Left cardiac atrium (tissue), 4 donors: ENCODE measurements around the gene ADAMTS13. TPM values are rescaled to one million over a fixed set of nuclear protein-coding genes. Genes with fewer than 3 reads are reported as not detected.
"Not testable (repeated sequence)": the region's sequence is repeated elsewhere in the genome, so short reads cannot be mapped to it uniquely, and the experiment has no call there.

Source experiments
- ATAC-seq, 2 donors: fragments of 200-7000 bp; cut with Tn5 transposase; one replicate each; pipeline ENCODE4 v1.9.1; 2020; ENCODE audit warnings: mild to moderate bottlenecking in 2 of 2, moderate library complexity in 2 of 2
- DNase-seq: peaks from one replicate; pipeline ENCODE4 v3.0.0-alpha.2; 2020
- intact Hi-C, 2 donors: fragments of 100-400 bp; cut with DNase I; formaldehyde crosslinking; loops; one replicate each; pipeline versions ENCODE4 v1.14.1 to v1.15.1; 2022 to 2023
- total RNA-seq, 2 donors: library from RNA; stranded (reverse); fragmentation: NEBNext Ultra II Directional; extraction: Animal tissue kit (Norgen Biotek cat#: 25700); gene quantifications; one replicate each; pipeline ENCODE4 v1.2.1, GENCODE V29; 2021
- donor health status: DM: no; HTN: yes; CAD: no.
- donor health status: DM: no; HTN: yes; CAD: no; lungs with severe emphysema.
- donor health status: DM: yes; HTN: yes; CAD: no.
- donor health status: Dilated cardiomyopathy.

The ADAMTS13 gene
- total RNA-seq, 2 donors from 2014 or later: 2.0 to 2.3 TPM

DNA sequence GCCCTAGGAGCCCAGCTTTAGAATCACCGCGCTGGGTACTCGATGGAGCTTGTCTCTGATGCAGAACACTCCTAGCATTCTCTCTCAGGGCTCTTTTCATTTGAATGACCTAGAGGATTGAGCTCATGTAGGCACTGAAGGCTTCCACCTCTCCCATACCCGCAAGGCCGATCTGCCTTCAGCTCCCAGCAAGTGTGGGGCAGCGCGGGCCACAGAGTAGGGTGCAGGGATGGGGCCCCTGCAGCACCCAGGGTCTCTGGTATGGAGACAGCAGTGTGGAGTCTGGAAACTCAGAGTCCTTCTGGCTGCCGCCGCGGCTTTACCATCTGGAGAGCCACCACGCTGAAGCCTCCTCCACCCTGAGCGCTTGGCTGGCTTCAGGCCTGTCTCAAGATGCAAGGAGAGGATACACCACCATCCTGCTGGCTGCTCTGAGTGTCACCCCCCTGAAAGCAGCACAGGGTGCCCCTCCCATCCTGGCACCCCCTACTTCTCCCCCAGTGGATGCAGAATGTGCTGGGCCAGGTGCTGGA, 33.1 kb upstream of the ADAMTS13 start:
- intact Hi-C loops: no loop called here
- ATAC-seq (no peak), DNase-seq (no peak)

DNA sequence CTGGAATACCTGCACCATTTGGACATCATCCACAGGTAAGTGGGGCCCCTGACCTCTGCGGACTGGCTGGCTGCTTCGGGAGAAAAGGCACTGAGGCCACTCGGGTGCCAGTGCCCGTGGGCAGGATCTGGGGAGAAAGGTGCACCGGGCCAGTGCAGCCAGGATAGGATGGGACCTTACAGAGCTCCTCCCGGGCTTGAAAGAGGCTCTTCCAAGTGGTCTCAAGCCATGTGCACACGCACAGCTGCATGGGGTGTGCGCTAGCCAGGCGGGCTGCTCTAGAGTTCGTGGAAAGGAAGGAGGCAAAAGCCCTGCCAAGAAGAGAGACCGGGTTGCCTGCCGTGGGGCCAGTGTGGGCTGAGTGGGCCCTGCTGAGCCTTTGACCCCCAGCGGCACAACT, 32.6 kb upstream of the ADAMTS13 start:
- no peak for ATAC-seq
- intact Hi-C loops: no loop called here
- no peak for DNase-seq

DNA sequence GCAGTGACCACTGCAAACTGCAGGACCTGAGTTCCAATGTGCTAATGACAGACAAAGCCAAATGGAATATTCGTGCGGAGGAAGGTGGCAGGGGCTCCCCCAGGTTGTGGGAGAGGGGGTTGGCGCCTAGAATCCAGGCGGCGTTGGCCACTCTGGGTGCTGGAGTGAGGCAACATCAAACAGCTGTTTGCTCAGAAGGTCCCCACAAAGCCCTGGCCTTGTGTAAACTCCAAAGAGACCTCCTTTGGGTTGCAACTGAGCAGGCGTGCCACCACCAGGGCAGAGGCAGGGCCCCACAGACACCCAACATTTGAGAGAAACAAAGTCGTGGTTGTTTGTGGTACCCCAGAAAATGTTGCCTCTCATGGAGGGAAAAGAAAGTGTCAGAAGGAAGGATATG, 31.5 kb upstream of the ADAMTS13 start:
- DNase-seq (no peak), ATAC-seq (no peak)
- intact Hi-C loops: no loop called here

DNA sequence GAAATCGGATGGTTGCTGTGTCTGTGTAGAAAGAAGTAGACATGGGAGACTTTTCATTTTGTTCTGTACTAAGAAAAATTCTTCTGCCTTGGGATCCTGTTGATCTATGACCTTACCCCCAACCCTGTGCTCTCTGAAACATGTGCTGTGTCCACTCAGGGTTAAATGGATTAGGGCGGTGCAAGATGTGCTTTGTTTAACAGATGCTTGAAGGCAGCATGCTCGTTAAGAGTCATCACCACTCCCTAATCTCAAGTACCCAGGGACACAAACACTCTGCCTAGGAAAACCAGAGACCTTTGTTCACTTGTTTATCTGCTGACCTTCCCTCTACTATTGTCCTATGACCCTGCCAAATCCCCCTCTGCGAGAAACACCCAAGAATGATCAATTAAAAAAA, 30.7 kb upstream of the ADAMTS13 start:
- intact Hi-C loops, ATAC-seq, DNase-seq: not testable (repeated sequence)

DNA sequence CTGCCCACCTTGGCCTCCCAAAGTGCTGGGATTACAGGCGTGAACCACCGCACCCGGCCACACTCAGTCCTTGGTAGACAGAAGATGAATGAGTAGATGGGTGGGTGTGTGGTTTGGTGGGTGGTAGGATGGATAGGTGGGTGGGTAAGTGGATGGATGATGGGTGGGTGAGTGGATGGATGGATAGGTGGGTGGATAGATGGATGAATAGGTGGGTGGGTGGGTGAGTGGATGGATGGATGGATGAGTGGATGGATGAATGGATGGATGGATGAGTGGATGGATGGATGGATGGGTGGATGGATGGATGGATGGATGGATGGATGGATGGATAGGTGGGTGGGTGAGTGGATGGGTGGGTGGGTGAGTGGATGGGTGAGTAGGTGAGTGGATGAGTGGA, 29.9 kb upstream of the ADAMTS13 start:
- DNase-seq, intact Hi-C loops, ATAC-seq: not testable (repeated sequence)

DNA sequence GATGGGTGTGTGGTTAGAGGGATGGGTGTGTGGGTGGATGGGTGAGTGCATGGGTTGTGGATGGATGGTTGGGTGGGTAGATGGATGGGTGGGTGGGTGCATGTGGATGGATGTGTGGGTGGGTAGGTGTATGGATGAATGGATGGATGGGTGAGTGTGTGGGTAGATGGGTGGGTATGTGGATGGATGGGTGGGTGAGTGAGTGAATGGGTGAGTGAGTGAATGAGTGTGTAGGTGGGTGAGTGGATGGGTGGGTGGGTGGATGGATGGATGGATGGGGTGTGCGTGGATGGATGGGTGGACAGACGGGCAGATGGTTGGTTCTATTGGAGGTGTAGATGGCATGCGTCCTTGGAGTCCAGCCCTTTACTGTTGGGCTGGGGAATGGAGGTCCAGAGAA, 28.8 kb upstream of the ADAMTS13 start:
- DNase-seq: no peak
- no peak for ATAC-seq
- intact Hi-C loops: no loop called here

DNA sequence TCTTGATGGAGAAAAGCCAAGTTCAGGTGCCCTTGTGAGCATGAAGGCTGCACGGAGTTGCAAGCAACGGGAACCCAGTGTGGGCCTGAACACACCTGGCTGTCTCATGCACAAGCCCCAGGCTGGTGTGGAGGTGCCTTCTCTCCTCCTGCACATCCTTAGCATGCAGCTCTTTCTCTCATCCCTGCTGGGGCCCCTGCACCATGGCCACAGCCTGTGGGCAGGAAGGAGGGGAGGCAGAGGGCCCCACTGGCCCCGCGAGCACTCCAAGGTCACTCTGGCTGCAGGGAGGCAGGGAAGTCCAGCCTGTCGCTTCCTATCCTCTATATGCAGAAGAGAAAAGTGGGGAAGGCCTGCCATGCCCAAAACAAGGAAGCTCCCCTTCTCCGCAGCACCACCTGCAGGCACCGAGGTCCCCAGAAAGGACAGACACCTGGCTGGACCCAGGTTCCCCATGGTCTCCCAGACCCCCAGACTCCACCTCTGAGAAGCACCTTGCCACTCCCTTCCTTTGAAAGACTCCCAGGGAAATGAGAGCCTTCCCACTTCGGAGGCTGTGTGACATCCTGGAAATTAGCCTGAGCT, 27.4 kb upstream of the ADAMTS13 start:
- no peak for DNase-seq
- intact Hi-C loops: no loop called here
- ATAC-seq: no peak

DNA sequence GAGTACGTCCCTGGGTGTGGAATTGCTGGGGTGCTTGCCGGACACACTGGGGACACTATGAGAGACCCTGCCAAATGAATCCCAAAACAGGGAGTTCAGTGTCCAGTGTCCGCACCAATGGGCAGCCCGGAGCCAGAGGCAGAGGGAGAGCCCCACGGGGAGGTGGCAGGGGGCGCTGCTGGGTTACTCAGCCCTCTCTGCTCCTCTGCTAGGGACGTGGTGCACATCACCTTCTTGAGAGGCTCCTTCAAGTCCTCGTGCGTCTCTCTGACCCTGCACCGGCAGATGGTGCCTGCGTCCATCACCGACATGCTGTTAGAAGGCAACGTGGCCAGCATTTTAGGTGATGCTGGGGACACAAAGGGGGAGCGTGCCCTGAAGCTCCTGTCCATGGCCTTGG, 25.2 kb upstream of the ADAMTS13 start:
- ATAC-seq (peak; percentile 8 to 17), DNase-seq (no peak)
- intact Hi-C loops: no loop called here

DNA sequence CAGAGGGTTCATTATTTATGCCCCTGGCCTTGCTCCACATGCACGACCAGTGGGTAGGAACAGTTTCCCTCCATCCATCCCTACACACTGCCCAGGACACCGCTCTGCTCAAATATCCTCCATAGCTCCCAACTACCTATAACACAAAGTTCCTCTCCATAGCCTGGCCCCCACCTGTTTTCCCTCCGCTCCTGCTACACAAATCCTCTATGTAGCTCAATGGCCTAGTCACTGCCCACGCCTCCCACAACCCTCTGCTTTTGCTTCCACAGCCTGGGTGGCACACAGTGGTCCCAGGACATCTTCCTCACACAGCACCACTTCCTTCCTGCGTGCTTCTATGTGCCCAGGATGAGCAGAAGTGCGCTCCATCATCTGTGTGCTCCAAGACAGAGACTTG, 24.8 kb upstream of the ADAMTS13 start:
- intact Hi-C loops: no loop called here
- no peak for ATAC-seq
- DNase-seq: no peak

DNA sequence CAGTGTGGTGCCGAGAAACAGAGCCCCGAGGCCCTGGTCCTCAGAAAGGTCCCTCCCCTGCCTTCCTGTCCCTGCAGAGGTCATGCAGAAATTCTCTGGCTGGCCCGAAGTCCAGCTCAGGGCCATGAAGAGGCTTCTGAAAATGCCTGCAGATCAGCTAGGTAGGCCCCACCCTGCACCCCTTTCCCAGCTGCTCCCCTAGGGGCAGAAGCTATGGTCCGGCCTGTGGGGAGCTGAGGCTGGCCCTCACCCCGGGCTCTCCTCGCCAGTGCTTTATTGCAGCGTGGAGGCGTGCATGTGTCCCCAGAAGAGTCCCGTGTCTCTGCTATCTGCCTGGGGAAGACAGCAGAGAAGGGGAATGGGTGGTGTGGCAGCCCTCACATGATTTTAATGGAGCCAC, 24.3 kb upstream of the ADAMTS13 start:
- intact Hi-C loops: no loop called here
- no peak for DNase-seq
- no peak for ATAC-seq

DNA sequence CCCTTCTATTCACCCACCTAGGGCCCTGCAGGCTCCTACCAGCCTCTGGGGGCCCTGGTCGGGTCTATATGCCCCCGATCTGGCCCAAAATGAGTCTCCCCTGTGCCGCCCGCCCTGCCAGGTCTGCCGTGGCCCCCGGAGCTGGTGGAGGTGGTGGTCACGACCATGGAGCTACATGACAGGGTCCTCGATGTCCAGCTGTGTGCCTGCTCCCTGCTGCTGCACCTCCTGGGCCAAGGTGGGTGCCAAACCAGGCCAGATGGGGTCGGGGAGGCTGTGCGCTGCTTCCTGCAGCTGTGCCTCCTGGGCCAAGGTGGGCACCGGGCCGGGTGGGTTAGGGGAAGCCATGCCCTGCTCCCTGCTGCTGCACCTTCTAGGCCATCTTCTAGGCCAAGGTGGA, 21.9 kb upstream of the ADAMTS13 start:
- intact Hi-C loops: no loop called here

DNA sequence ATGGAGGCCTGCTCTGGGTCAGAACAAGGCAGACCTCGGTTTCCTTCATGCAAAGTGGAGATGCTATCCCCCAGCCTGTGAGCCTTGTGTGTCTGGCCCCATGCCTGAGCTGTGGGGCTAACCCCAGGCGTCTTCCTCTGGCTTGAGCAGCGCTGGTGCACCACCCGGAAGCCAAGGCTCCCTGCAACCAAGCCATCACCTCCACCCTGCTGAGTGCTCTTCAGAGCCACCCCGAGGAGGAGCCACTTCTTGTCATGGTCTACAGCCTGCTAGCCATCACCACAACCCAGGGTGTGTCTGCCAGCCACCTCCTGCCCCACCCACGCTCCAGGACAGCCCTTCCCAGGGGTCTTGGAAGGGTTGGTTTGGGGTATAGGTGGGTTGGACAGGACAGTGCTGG, 20.6 kb upstream of the ADAMTS13 start:
- ATAC-seq (no peak), DNase-seq (no peak)
- intact Hi-C loops: no loop called here

More for the DNA sequence above, 21.9 kb upstream of the ADAMTS13 start:
- ATAC-seq: no peak
- no peak for DNase-seq

DNA sequence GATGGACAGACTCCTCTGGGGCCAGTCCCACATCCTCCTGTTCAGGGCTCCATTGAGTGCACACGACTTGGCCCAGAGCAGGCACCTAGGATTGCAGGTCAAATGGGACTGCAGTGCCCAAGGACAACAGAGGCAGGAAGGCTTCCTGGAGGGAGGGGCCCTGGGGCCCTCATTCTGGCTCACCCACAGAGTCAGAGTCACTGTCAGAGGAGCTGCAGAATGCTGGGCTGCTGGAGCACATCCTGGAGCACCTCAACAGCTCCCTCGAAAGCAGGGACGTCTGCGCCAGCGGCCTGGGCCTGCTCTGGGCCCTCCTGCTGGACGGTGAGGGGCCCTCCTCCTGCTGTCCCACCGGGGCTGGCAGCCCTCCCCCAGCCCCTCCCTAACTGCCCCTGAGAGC, 19.5 kb upstream of the ADAMTS13 start:
- DNase-seq: no peak
- ATAC-seq: no peak
- intact Hi-C loops: no loop called here

DNA sequence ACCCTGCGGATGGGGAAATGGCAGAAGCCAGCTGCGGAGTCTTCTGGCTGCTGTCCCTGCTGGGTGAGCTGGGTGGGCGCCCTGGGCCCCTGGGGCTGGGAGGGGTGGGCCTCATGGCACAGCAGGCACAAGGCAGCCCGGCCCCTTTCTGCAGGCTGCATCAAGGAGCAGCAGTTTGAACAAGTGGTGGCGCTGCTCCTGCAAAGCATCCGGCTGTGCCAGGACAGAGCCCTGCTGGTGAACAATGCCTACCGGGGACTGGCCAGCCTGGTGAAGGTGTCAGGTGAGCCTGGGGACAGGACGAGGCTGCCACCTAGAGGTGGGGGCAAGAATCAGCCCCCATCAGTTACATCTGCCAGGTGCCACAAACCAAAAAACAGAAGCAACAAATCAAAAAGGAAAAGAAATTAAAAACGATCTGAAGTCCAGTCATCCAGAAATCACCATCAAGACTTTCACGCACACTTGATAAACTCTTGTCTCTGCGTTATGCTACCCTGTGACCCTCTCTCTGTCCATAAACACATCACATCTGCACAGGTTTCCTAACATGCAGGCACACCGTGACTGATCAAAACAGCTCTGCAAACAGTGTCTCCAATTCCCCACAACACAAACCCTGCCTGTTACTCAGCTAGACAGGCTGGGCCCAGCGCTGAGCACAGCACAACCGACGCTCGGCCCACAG, 18.3 kb upstream of the ADAMTS13 start:
- DNase-seq (no peak), ATAC-seq (no peak)
- intact Hi-C loops: no loop called here

DNA sequence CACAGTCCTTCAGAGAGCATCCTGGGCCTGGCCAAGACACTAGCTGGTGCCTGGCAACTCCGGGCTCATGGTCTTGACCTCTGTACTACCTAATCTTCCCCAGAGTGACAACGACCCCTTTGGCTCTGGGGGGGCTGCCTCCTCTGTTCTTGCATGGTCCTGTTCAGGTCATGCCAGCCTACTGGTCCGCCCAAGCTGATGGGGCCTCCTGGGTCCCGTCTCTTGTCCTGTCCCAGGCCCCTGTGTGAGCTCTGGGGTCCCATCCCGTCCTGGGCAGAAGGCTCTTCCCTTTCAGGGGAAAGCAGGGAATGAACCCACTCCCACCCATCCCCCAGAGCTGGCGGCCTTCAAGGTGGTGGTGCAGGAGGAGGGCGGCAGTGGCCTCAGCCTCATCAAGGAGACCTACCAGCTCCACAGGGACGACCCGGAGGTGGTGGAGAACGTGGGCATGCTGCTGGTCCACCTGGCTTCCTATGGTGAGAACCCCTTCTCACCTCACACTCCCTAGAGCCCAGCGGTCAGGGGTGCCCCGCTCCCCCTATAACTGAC, 17.6 kb upstream of the ADAMTS13 start:
- DNase-seq (no peak), ATAC-seq (no peak)
- intact Hi-C loops: loop anchor here in 1 of 2 donors (5.0 kb wide), 1 partner anchor 83 kb away; no protein-coding TSS in a partner anchor

DNA sequence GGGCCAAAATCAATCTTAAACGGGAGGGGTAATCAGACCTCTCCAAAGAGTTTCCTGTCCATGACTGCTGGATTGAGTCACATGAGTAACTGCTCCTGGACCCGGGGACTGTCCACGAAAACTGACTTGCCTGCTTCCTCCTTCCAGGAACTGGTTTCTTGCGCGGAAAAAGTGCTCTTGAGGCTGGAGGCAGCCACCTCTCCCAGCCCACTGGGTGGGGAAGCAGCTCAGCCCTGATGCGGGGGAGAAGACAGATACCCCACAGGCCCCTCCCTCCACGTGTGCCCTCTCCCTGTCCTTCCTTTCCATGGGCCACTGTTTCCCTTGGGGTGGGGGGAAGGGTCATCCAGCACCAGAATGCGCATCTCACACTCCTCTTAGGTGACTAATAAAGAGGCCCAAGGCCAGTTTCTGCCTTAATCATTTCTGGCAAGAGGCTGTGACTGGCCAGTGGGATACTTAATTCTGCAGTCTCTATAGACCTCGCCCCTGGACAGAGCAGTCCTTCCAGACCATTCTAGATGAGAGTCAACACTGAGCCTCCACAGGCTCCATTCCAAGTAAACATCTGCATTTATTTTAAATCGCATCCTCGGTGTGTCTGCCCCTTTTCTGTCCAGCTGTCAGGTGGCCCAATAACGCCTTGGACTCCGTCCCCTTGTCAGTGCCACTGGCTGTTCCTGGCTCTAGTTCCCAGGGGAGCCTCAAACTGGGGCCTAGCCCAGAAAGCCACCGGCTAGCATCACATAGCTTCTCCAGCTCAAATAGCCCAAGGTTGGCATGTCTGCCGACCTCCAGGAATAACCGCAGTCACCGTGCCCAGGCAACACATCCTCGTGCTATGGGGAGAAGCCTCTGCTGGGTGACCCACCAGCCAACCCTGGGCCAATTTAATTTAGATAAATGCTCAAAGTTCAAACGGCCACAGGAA, 16.4 kb upstream of the ADAMTS13 start:
- DNase-seq (peak; percentile 52), ATAC-seq (peak; percentile 15 to 28)
- intact Hi-C loops: loop anchor here (1.0 to 5.0 kb wide), 2 partner anchors 81 to 82 kb away; no protein-coding TSS in a partner anchor

DNA sequence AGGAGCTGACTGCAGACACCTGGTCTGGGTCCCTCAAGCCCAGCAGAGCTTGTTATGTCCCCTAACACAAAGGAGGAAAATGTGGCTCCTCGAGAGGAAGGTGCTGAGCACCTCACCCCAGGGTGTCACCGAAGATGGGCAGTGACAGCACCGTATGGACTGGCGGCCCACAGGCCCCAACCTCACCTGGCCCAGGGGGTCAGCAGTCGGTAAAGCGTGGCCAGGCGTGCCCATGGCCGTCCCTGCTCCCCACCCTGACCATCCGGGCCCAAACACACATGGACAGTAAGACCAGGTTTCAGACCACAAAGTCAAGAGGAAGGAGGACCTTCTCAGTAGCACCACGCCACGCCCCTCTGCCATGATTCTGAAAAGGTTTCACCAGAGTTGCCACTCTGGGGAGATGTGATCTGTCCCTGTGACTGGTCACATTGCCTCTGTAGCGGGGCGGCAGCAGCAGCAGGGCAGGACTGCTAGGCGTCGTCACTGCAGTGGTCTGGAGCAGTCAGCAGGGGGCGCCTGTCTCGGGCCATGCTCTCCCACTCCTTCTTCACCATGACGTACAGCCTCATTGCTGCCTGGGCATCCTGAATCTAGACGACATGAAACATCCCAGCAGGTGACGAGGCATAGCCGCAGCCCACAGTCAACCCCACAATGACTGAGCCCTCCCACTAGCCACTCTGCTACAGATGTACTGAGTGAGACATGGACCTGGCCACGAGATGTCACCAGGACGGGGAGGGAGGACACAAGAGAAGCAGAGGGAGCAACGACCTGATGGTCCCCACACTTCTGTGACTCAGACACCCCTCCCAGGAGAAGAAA, 15.5 kb upstream of the ADAMTS13 start:
- DNase-seq (peak; percentile 75), ATAC-seq (peak; percentile 74 to 82)
- intact Hi-C loops: loop anchor here (1.0 to 5.0 kb wide), 2 partner anchors 80 to 81 kb away; no protein-coding TSS in a partner anchor

DNA sequence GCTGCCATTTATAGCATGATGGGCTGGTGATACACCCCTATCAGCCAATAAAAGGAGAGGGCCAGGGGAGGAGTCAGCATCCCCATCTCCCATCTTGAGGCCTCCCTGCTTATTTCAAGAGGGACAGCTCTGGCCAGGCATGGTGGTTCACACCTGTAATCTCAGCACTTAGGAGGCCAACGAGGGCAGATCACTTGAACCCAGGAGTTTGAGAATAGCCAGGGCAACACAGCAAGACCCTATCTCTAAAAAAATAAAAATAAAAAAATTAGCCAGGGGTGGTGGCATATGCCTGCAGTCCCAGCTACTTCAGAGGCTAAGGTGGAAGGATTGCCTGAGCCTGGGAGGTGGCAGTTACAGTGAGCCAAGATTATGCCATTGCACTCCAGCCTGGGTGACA, 14.1 kb upstream of the ADAMTS13 start:
- DNase-seq (no peak), ATAC-seq (no peak)
- intact Hi-C loops: loop anchor here in 1 of 2 donors (5.0 kb wide), 1 partner anchor 79 kb away; no protein-coding TSS in a partner anchor
